Breast epithelium (tissue), 3 donors: ENCODE measurements around the gene RMND1.

Experiments used
- POLR2A ChIP-seq: fragments of 450-650 bp; IDR thresholded peaks from one replicate; pipeline ENCODE4 v1.6.1; 2016; ENCODE audit warnings: antibody characterized with exemption, mild to moderate bottlenecking, moderate library complexity
- TF ChIP-seq, protein P1 (sequence below), 3 donors: fragments of 450-650 bp; IDR thresholded peaks; one replicate each; pipeline ENCODE4 v1.5.1; 2016 to 2017; ENCODE audit warnings: antibody characterized with exemption in 3 of 3, mild to moderate bottlenecking in 3 of 3, moderate library complexity in 3 of 3

DNA sequence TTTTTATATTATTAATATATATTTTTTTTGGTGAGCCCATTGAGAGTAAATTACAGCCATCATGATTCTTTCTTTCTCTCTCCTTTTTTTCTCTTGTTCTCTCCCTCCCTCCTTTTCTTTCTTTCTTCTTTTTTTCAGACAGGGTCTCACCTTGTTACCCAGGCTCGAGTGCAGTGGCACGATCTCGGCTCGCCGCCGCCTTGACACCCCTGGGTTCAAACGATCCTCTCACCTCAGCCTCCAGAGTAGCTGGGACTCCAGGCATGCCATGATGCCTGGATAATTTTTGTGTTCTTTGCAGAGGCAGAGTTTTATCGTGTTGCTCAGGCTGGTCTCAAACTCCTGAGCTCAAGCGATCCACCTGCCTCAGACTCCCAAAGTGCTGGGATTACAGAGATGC lies 43.5 kb upstream of the RMND1 start:
- TF ChIP-seq, protein P1, sequence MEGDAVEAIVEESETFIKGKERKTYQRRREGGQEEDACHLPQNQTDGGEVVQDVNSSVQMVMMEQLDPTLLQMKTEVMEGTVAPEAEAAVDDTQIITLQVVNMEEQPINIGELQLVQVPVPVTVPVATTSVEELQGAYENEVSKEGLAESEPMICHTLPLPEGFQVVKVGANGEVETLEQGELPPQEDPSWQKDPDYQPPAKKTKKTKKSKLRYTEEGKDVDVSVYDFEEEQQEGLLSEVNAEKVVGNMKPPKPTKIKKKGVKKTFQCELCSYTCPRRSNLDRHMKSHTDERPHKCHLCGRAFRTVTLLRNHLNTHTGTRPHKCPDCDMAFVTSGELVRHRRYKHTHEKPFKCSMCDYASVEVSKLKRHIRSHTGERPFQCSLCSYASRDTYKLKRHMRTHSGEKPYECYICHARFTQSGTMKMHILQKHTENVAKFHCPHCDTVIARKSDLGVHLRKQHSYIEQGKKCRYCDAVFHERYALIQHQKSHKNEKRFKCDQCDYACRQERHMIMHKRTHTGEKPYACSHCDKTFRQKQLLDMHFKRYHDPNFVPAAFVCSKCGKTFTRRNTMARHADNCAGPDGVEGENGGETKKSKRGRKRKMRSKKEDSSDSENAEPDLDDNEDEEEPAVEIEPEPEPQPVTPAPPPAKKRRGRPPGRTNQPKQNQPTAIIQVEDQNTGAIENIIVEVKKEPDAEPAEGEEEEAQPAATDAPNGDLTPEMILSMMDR (IDR thresholded peaks at IDR 0.05), result no peak
- TF ChIP-seq POLR2A, result no peak
